Parathyroid adenoma (tissue), 2 donors: ENCODE measurements around the gene RBM28.

Source experiments
- H2AFZ ChIP-seq: fragments of 300-600 bp; sonication (generic); one replicate; pipeline ENCODE4 v1.7.0; 2017; ENCODE audit warnings: antibody characterized with exemption, mild to moderate bottlenecking
- H3K27ac ChIP-seq: fragments of 300-600 bp; sonication (generic); one replicate; pipeline ENCODE4 v1.7.0; 2017
- H3K27me3 ChIP-seq: fragments of 300-600 bp; sonication (generic); one replicate; pipeline ENCODE4 v1.7.0; 2017; ENCODE audit warnings: low read length; ENCODE audit not compliant: control insufficient read depth, insufficient read depth
- H3K36me3 ChIP-seq: fragments of 300-600 bp; sonication (generic); one replicate; pipeline ENCODE4 v1.7.0; 2017; ENCODE audit warnings: low read length; ENCODE audit not compliant: control insufficient read depth, insufficient read depth
- H3K4me1 ChIP-seq: fragments of 300-600 bp; sonication (generic); one replicate; pipeline ENCODE4 v1.7.0; 2017; ENCODE audit warnings: control low read depth
- H3K4me2 ChIP-seq: fragments of 300-600 bp; sonication (generic); one replicate; pipeline ENCODE4 v1.7.0; 2017; ENCODE audit warnings: low read length
- H3K4me3 ChIP-seq: fragments of 300-600 bp; sonication (generic); one replicate; pipeline ENCODE4 v1.7.0; 2017; ENCODE audit warnings: low read depth, low read length
- H3K79me2 ChIP-seq: fragments of 300-600 bp; sonication (generic); one replicate; pipeline ENCODE4 v1.7.0; 2017; ENCODE audit warnings: control low read depth
- H3K9ac ChIP-seq: fragments of 300-600 bp; sonication (generic); one replicate; pipeline ENCODE4 v1.7.0; 2017; ENCODE audit warnings: mild to moderate bottlenecking
- H3K9me3 ChIP-seq: fragments of 300-600 bp; sonication (generic); one replicate; pipeline ENCODE4 v1.7.0; 2017; ENCODE audit warnings: low read length; ENCODE audit not compliant: control insufficient read depth
- TF ChIP-seq, protein P1 (sequence below): fragments of 300-600 bp; sonication (generic); IDR thresholded peaks from one replicate; pipeline ENCODE4 v1.7.0; 2017; ENCODE audit warnings: antibody characterized with exemption, mild to moderate bottlenecking
- donor health status: primary hyperparathyroidism.

RBM28 gene

DNA sequence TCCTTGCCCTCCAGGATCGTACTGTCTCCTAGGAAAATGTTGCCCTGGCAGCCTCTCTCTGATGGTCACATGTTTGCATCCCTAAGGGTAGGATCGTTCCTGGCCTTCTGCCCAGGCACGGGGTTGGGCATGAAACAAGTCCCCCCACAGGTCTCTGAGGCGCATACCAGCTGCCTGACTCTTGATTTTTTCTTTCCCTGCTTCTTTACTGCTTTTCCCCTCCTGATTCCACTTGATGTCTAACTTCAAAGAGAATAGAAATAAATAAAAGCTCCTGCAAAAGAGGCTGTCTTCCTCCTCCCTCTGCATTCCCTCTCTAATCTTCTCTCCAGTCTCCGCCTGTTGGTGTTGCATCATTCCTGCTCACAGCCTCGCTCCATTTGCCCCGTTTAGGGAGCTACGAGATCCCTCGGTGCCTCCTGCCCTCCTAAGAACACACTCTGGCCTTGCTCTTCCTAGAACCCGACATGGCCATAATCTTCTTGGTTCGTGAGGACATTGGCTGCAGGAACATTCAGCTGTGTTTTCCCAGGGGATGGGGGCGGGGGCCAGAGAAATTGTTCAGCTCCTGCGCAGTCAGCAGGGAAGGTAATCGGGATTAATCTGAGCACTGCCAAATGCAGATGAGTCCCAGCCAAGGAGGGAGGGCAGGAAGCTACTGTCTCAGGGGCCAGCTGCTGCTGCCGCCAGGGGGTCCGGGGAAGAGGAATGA, 76.7 kb downstream of the RBM28 start:
- TF ChIP-seq, protein P1, sequence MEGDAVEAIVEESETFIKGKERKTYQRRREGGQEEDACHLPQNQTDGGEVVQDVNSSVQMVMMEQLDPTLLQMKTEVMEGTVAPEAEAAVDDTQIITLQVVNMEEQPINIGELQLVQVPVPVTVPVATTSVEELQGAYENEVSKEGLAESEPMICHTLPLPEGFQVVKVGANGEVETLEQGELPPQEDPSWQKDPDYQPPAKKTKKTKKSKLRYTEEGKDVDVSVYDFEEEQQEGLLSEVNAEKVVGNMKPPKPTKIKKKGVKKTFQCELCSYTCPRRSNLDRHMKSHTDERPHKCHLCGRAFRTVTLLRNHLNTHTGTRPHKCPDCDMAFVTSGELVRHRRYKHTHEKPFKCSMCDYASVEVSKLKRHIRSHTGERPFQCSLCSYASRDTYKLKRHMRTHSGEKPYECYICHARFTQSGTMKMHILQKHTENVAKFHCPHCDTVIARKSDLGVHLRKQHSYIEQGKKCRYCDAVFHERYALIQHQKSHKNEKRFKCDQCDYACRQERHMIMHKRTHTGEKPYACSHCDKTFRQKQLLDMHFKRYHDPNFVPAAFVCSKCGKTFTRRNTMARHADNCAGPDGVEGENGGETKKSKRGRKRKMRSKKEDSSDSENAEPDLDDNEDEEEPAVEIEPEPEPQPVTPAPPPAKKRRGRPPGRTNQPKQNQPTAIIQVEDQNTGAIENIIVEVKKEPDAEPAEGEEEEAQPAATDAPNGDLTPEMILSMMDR: no peak
- H2AFZ ChIP-seq: peak overlapping the region; percentile 80
- H3K9me3 ChIP-seq: no peaks in the 10 kb centered on the region
- no peaks in the 10 kb centered on the region for H3K79me2 ChIP-seq
- H3K27ac ChIP-seq: peak overlapping the region; percentile 16
- peaks cover 5% of the 10 kb centered on the region for H3K27me3 ChIP-seq
- H3K4me3 ChIP-seq: no peak overlapping the region
- no peak overlapping the region for H3K9ac ChIP-seq
- no peaks in the 10 kb centered on the region for H3K36me3 ChIP-seq
- peaks cover 26% of the 10 kb centered on the region for H3K4me1 ChIP-seq
- H3K4me2 ChIP-seq: no peak overlapping the region

- H3K36me3 ChIP-seq: no peaks in the 10 kb centered on the region
- H3K9me3 ChIP-seq: no peaks in the 10 kb centered on the region
- peaks cover 5% of the 10 kb centered on the region for H3K27me3 ChIP-seq
- H3K79me2 ChIP-seq: no peaks in the 10 kb centered on the region
- H2AFZ ChIP-seq: peak overlapping the region; percentile 80
- no peak overlapping the region for H3K27ac ChIP-seq
- TF ChIP-seq, protein P1: no peak
- H3K4me3 ChIP-seq: no peak overlapping the region
- H3K9ac ChIP-seq: no peak overlapping the region
- peaks cover 21% of the 10 kb centered on the region for H3K4me1 ChIP-seq
- H3K4me2 ChIP-seq: no peak overlapping the region
Measured at GRCh38 chr7:128266529-128266882, 77.2 kb downstream of the RBM28 start.

GRCh38 chr7:128265906-128266300, 77.8 kb downstream of the RBM28 start:
- H3K9ac ChIP-seq: no peak overlapping the region
- H3K27ac ChIP-seq: no peak overlapping the region
- TF ChIP-seq, protein P1: no peak
- H3K36me3 ChIP-seq: no peaks in the 10 kb centered on the region
- peaks cover 4% of the 10 kb centered on the region for H3K27me3 ChIP-seq
- H3K4me1 ChIP-seq: peaks cover 19% of the 10 kb centered on the region
- H3K9me3 ChIP-seq: no peaks in the 10 kb centered on the region
- H3K4me2 ChIP-seq: no peak overlapping the region
- no peaks in the 10 kb centered on the region for H3K79me2 ChIP-seq
- no peak overlapping the region for H2AFZ ChIP-seq
- no peak overlapping the region for H3K4me3 ChIP-seq

DNA sequence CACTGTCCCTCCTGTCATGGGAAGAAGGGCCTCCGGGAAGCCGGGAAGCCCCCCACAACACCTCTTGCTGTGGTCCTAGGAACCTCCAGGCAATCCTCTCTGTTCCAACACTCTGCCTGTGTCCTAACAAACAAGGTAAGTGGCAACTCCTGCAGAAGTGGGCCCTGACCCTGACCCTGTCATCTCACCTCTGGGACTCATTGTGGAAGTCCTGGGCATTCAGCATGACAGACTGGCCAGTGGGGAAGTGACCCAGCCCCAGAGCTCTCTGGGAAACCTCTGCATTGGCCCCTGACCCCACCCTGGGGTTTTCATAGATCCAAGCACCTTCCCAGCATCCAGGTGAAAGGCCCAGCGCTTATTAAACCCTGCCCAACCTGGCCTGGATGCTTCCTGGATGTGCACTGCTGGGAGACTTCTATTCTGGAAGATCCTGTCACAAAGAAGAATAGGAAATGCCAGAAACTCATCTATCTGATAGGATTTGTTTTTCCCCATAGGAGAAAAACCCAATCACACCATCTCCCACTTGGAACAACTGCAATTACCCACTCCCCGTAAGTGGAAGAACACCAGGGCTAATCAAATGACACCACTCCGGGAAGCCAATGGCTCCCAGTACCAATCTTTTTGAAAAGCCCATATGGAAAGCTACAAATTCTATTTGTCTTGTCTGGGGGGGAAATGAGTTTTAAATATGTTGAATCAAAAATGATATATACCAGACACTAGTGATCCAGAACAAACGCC, 78.4 kb downstream of the RBM28 start:
- Histone ChIP-seq H2AFZ (peak overlapping the region; percentile 13), H3K4me2 (no peak overlapping the region), H3K4me1 (peaks cover 19% of the 10 kb centered on the region), H3K9ac (no peak overlapping the region), H3K4me3 (no peak overlapping the region), H3K9me3 (no peaks in the 10 kb centered on the region), H3K27ac (peak overlapping the region; percentile 53), H3K79me2 (no peaks in the 10 kb centered on the region), H3K36me3 (no peaks in the 10 kb centered on the region), H3K27me3 (no peaks in the 10 kb centered on the region)
- TF ChIP-seq, protein P1: no peak
